Stimulated activated CD4-positive, alpha-beta T cell treated with anti-CD3 and anti-CD28 coated beads, TNF-alpha, amount 100 ng/mL, for 4 hours (primary cell): Measurements from ENCODE around the gene ROBO1.

ENCODE experiments used
- DNase-seq, 3 experiments: peaks; one replicate each; pipeline ENCODE4 v3.0.0-alpha.2; 2020; ENCODE audit warnings: low read depth in 3 of 3

The ROBO1 gene

GRCh38 chr3:78878011-78878410 lies 889.8 kb downstream of the ROBO1 start:
- DNase-seq = no peak

GRCh38 chr3:78875851-78876250 lies 891.9 kb downstream of the ROBO1 start:
- DNase-seq = no peak

GRCh38 chr3:78875436-78875835 lies 892.4 kb downstream of the ROBO1 start:
- no peak for DNase-seq

GRCh38 chr3:78873641-78874040 lies 894.2 kb downstream of the ROBO1 start:
- DNase-seq = no peak

- no peak for DNase-seq
These were observed 895.6 kb downstream of the ROBO1 start for GRCh38 chr3:78872195-78872594.

- DNase-seq = no peak
These were observed 896.8 kb downstream of the ROBO1 start for GRCh38 chr3:78871048-78871447.

GRCh38 chr3:78870484-78870883 lies 897.3 kb downstream of the ROBO1 start:
- no peak for DNase-seq

- DNase-seq = no peak
These were observed 899.2 kb downstream of the ROBO1 start for GRCh38 chr3:78868570-78868969.

- DNase-seq = no peak
These were observed 900.1 kb downstream of the ROBO1 start for GRCh38 chr3:78867409-78868372.

- DNase-seq = no peak
These were observed 904.2 kb downstream of the ROBO1 start for GRCh38 chr3:78863306-78864203.

GRCh38 chr3:78861156-78861555 lies 906.6 kb downstream of the ROBO1 start:
- no peak for DNase-seq

- no peak for DNase-seq
These were observed 907.2 kb downstream of the ROBO1 start for GRCh38 chr3:78860567-78860966.

GRCh38 chr3:78858910-78859309 lies 908.9 kb downstream of the ROBO1 start:
- DNase-seq = no peak

GRCh38 chr3:78858174-78858573 lies 909.6 kb downstream of the ROBO1 start:
- DNase-seq = no peak

- DNase-seq = no peak
These were observed 910.2 kb downstream of the ROBO1 start for GRCh38 chr3:78857494-78858111.

GRCh38 chr3:78856164-78856563 lies 911.6 kb downstream of the ROBO1 start:
- no peak for DNase-seq

- no peak for DNase-seq
These were observed 912.6 kb downstream of the ROBO1 start for GRCh38 chr3:78855190-78855589.

GRCh38 chr3:78848392-78849288 lies 919.2 kb downstream of the ROBO1 start:
- no peak for DNase-seq

- DNase-seq = no peak
These were observed 920.2 kb downstream of the ROBO1 start for GRCh38 chr3:78847603-78848002.

- no peak for DNase-seq
These were observed 920.6 kb downstream of the ROBO1 start for GRCh38 chr3:78847203-78847602.

GRCh38 chr3:78846718-78847117 lies 921.1 kb downstream of the ROBO1 start:
- DNase-seq = no peak
